C4-2B (cell line): ENCODE results near the gene JUN.

ENCODE experiments used
- H3K27ac ChIP-seq: fragments of 450-650 bp; 2 replicates; pipeline ENCODE4 v1.5.1; 2017
- CTCF ChIP-seq: fragments of 450-650 bp; conservative IDR thresholded peaks from 2 replicates; pipeline ENCODE4 v1.5.1; 2017; ENCODE audit warnings: mild to moderate bottlenecking
- ZFX ChIP-seq: fragments of 450-650 bp; IDR thresholded peaks from 2 replicates; pipeline ENCODE4 v1.6.1; 2017

JUN gene

GRCh38 chr1:58783090-58783992 lies 506 bp downstream of the JUN start:
- H3K27ac ChIP-seq = peak overlapping the region; percentile 94
- TF ChIP-seq CTCF = no peak
- no peak for TF ChIP-seq ZFX

- H3K27ac ChIP-seq = peak overlapping the region; percentile 94
- TF ChIP-seq CTCF = peak; percentile 67
- peak; percentile 60; the same call in 1 of the 2 replicates for TF ChIP-seq ZFX
These were observed 1.4 kb downstream of the JUN start for GRCh38 chr1:58782178-58783089.

- TF ChIP-seq CTCF = no peak; the same call in 1 of the 2 replicates
- peak overlapping the region; percentile 94 for H3K27ac ChIP-seq
These were observed 2.2 kb downstream of the JUN start for GRCh38 chr1:58781541-58782177.

GRCh38 chr1:58780836-58781452 lies 2.9 kb downstream of the JUN start:
- no peak overlapping the region for H3K27ac ChIP-seq
- no peak for TF ChIP-seq CTCF
- TF ChIP-seq ZFX = no peak

- TF ChIP-seq ZFX (no peak), CTCF (no peak)
These were observed 3.4 kb downstream of the JUN start for GRCh38 chr1:58780411-58780810.

GRCh38 chr1:58779801-58780382 lies 4.0 kb downstream of the JUN start:
- H3K27ac ChIP-seq = peak overlapping the region; percentile 14; the same call in 1 of the 2 replicates
- TF ChIP-seq ZFX (no peak), CTCF (no peak)

More at GRCh38 chr1:58780411-58780810, 3.4 kb downstream of the JUN start:
- H3K27ac ChIP-seq = no peak overlapping the region
